Measurements from ENCODE around the gene PDPK1. TPM values are rescaled to one million over a fixed set of nuclear protein-coding genes. Genes with fewer than 3 reads are reported as not detected.

PDPK1 gene
- total RNA-seq, 1 experiment from 2014 or later, result 69.8 TPM

DNA sequence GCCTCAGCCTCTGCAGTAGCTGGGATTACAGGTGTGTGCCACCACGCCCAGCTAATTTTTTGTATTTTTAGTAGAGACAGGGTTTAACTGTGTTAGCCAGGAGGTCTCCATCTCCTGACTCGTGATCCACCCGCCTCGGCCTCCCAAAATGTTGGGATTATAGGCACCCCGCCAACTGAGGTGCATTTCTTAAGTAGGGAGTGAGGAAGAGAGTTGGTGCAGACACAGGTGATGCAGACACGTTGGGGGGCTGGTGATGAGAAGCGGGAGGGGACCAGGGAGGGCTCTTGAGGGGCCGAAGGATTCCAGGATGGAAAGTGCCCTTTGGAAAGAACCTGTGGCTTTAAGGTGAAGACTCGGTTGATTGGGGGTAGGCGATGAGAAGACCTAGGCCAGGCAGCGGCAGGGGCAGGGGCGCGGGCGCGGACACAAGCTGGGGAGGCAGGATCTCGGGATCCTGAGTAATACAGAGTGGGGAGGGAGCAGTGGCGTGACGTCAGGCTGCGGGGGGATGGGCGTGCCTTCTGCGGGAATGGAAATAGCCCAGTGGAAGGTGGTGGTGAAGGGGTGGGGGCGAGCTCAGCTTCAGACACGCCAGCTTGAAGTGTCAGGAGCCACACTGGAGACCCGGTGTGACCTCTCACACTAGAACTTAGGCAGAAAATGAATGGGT lies 26.6 kb upstream of the PDPK1 start:
- CTCF ChIA-PET, result interaction anchor here (2.1 kb wide), 1 partner anchor 10 kb away, joined by 8 read pairs; no protein-coding TSS in a partner anchor
- Histone ChIP-seq H3K4me3 (ENCODE audit: low read depth, low read length) (no peak overlapping the region), H3K4me1 (peaks cover 17% of the 10 kb centered on the region), H3K36me3 (ENCODE audit: control insufficient read depth, insufficient read depth, low read length) (peaks cover under 1% of the 10 kb centered on the region; the same call in 1 of the 2 replicates), H3K9me3 (no peaks in the 10 kb centered on the region), H3K27me3 (replicated peaks; ENCODE audit: control insufficient read depth, insufficient read depth, low read length) (no peaks in the 10 kb centered on the region)
- H3K36me3 Mint-ChIP-seq (ENCODE audit: insufficient read depth, unreplicated experiment), result peaks cover 30% of the 10 kb centered on the region
- H3K27ac Mint-ChIP-seq (ENCODE audit: unreplicated experiment), result no peak overlapping the region
- DNase-seq, result no peak
- no peaks in the 10 kb centered on the region for H3K9me3 Mint-ChIP-seq (ENCODE audit: unreplicated experiment)
- no peak overlapping the region for H3K4me3 Mint-ChIP-seq (ENCODE audit: unreplicated experiment)
- TF ChIP-seq, protein P1, sequence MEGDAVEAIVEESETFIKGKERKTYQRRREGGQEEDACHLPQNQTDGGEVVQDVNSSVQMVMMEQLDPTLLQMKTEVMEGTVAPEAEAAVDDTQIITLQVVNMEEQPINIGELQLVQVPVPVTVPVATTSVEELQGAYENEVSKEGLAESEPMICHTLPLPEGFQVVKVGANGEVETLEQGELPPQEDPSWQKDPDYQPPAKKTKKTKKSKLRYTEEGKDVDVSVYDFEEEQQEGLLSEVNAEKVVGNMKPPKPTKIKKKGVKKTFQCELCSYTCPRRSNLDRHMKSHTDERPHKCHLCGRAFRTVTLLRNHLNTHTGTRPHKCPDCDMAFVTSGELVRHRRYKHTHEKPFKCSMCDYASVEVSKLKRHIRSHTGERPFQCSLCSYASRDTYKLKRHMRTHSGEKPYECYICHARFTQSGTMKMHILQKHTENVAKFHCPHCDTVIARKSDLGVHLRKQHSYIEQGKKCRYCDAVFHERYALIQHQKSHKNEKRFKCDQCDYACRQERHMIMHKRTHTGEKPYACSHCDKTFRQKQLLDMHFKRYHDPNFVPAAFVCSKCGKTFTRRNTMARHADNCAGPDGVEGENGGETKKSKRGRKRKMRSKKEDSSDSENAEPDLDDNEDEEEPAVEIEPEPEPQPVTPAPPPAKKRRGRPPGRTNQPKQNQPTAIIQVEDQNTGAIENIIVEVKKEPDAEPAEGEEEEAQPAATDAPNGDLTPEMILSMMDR (IDR thresholded peaks at IDR 0.05; ENCODE audit: insufficient read depth in 1 of 2, low read depth in 1 of 2, low read length in 1 of 2, severe bottlenecking in 1 of 2, unreplicated experiment in 1 of 2), result no peak
- peaks cover 13% of the 10 kb centered on the region for H3K4me1 Mint-ChIP-seq (ENCODE audit: low read depth, unreplicated experiment)
- no peaks in the 10 kb centered on the region for H3K27me3 Mint-ChIP-seq (ENCODE audit: insufficient read depth, unreplicated experiment)
- no TSS peak for BruUV-seq (replicated peaks)
- POLR2A ChIA-PET, result no interaction called here
- intact Hi-C loops (cut with micrococcal nuclease; ENCODE audit: unreplicated experiment), result no loop called here

- H3K9me3 ChIP-seq, result no peaks in the 10 kb centered on the region
- H3K27me3 ChIP-seq (replicated peaks; ENCODE audit: control insufficient read depth, insufficient read depth, low read length), result no peaks in the 10 kb centered on the region
- Mint-ChIP-seq H3K9me3 (ENCODE audit: unreplicated experiment) (no peaks in the 10 kb centered on the region), H3K4me1 (ENCODE audit: low read depth, unreplicated experiment) (peaks cover 22% of the 10 kb centered on the region), H3K4me3 (ENCODE audit: unreplicated experiment) (peak overlapping the region; percentile 86), H3K36me3 (ENCODE audit: insufficient read depth, unreplicated experiment) (peaks cover 39% of the 10 kb centered on the region), H3K27me3 (ENCODE audit: insufficient read depth, unreplicated experiment) (no peaks in the 10 kb centered on the region), H3K27ac (ENCODE audit: unreplicated experiment) (peak overlapping the region; percentile 74)
- ChIA-PET CTCF (interaction anchor here (0.6 to 2.1 kb wide), 3 partner anchors 11 to 20 kb away, joined by 3 to 8 read pairs (median 8); no protein-coding TSS in a partner anchor), POLR2A (no interaction called here)
- DNase-seq, result no peak
- H3K4me3 ChIP-seq (ENCODE audit: low read depth, low read length), result no peak overlapping the region
- TF ChIP-seq, protein P1 (IDR thresholded peaks at IDR 0.05; ENCODE audit: insufficient read depth in 1 of 2, low read depth in 1 of 2, low read length in 1 of 2, severe bottlenecking in 1 of 2, unreplicated experiment in 1 of 2), result no peak
- H3K36me3 ChIP-seq (ENCODE audit: control insufficient read depth, insufficient read depth, low read length), result peaks cover 3% of the 10 kb centered on the region
- no TSS peak for BruUV-seq (replicated peaks)
- intact Hi-C loops (cut with micrococcal nuclease; ENCODE audit: unreplicated experiment), result no loop called here
- H3K4me1 ChIP-seq, result peaks cover 17% of the 10 kb centered on the region
These were observed 25.7 kb upstream of the PDPK1 start for GRCh38 chr16:2511996-2512734.

DNA sequence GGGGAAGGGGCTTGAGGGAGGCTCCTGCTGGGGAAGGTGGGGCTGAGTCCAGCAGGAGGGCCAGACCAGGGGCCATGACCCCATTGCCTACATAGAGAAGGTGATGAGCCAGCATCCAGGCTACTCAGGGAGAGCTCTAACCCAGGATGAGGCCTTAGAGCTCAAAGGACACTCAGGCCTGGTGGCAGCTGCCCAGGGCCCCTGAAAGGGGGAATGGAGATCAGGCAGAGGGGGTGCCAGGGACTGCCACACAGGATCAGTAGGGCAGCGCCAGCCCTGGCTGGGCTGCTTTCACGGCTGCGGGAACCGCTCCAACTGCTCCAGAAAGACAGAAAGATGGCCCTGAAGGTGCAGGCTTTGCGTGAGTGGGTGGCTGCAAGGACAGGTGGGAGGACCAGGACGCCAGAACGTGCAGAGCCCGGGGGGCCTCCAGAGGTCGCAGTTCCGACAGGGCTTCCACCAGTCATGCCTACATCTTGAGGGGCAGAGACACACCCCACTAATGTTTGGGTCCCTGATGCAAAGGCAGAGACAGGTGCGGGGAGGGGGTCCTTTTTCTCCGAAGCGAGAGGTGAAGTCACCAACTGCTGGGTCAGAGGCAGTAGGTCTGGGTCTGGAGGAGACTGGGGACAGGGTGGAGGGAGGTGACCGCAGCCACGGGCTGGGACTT lies 25.0 kb upstream of the PDPK1 start:
- ChIA-PET CTCF (interaction anchor here (0.6 to 2.1 kb wide), 3 partner anchors 11 to 20 kb away, joined by 3 to 8 read pairs (median 8); no protein-coding TSS in a partner anchor), POLR2A (interaction anchor here (0.5 kb wide), 1 partner anchor 36 kb away, joined by 4 read pairs; no protein-coding TSS in a partner anchor)
- no peaks in the 10 kb centered on the region for H3K27me3 ChIP-seq (replicated peaks; ENCODE audit: control insufficient read depth, insufficient read depth, low read length)
- H3K36me3 Mint-ChIP-seq (ENCODE audit: insufficient read depth, unreplicated experiment), result peaks cover 46% of the 10 kb centered on the region
- TSS peak; percentile 74 for BruUV-seq (replicated peaks)
- peaks cover 3% of the 10 kb centered on the region for H3K36me3 ChIP-seq (ENCODE audit: control insufficient read depth, insufficient read depth, low read length)
- intact Hi-C loops (cut with micrococcal nuclease; ENCODE audit: unreplicated experiment), result no loop called here
- H3K4me3 ChIP-seq (ENCODE audit: low read depth, low read length), result peak overlapping the region; percentile 38
- peaks cover 27% of the 10 kb centered on the region for H3K4me1 Mint-ChIP-seq (ENCODE audit: low read depth, unreplicated experiment)
- H3K27me3 Mint-ChIP-seq (ENCODE audit: insufficient read depth, unreplicated experiment), result no peaks in the 10 kb centered on the region
- DNase-seq, result peak in 1 of 2 experiments; percentile 54
- H3K4me1 ChIP-seq, result peaks cover 17% of the 10 kb centered on the region
- no peaks in the 10 kb centered on the region for H3K9me3 ChIP-seq
- peak overlapping the region; percentile 86 for H3K4me3 Mint-ChIP-seq (ENCODE audit: unreplicated experiment)
- TF ChIP-seq, protein P1 (IDR thresholded peaks at IDR 0.05; ENCODE audit: insufficient read depth in 1 of 2, low read depth in 1 of 2, low read length in 1 of 2, severe bottlenecking in 1 of 2, unreplicated experiment in 1 of 2), result peak; percentile 16 to 36
- peak overlapping the region; percentile 74 for H3K27ac Mint-ChIP-seq (ENCODE audit: unreplicated experiment)
- no peaks in the 10 kb centered on the region for H3K9me3 Mint-ChIP-seq (ENCODE audit: unreplicated experiment)

Data from Caco-2 (cell line).